Transverse colon (tissue), 4 donors: Measurements from ENCODE around the gene PTPRN2. TPM values are rescaled to one million over a fixed set of nuclear protein-coding genes. Genes with fewer than 3 reads are reported as not detected.

ENCODE experiments used
- DNase-seq: peaks from one replicate; pipeline ENCODE4 v3.0.0-alpha.2; 2019
- H3K27ac ChIP-seq, 4 donors: fragments of 200-600 bp; sonication (generic); 2 replicates each; pipeline ENCODE4 v1.5.1; 2016 to 2018; ENCODE audit warnings: inconsistent platforms in 4 of 4
- H3K27me3 ChIP-seq: fragments of 200-600 bp; sonication (generic); 2 replicates; pipeline ENCODE4 v1.5.1; 2017; ENCODE audit warnings: inconsistent platforms
- H3K36me3 ChIP-seq, 4 donors: fragments of 200-600 bp; sonication (generic); 2 replicates each; pipeline ENCODE4 v1.5.1; 2017 to 2019; ENCODE audit warnings: inconsistent platforms in 4 of 4
- H3K4me1 ChIP-seq, 4 donors: fragments of 200-600 bp; sonication (generic); 2 replicates each; pipeline ENCODE4 v1.5.1; 2017 to 2020; ENCODE audit warnings: inconsistent platforms in 4 of 4
- H3K4me3 ChIP-seq, 4 donors: fragments of 200-600 bp; sonication (generic); 1 replicate in 1 of 4; 2 replicates in 3 of 4; pipeline versions ENCODE4 v1.5.1 to v1.6.1; 2017 to 2019; ENCODE audit warnings: inconsistent platforms in 4 of 4
- H3K9me3 ChIP-seq, 2 donors: fragments of 200-600 bp; sonication (generic); 2 replicates each; pipeline ENCODE4 v1.5.1; 2017 to 2019; ENCODE audit warnings: inconsistent platforms in 2 of 2
- EP300 ChIP-seq: sonication (generic); formaldehyde crosslinking; IDR thresholded peaks from one replicate; pipeline ENCODE4 v1.6.1; 2017; ENCODE audit warnings: antibody characterized with exemption, low read depth
- POLR2A ChIP-seq: fragments of 450-650 bp; IDR thresholded peaks from one replicate; pipeline ENCODE4 v1.6.1; 2016; ENCODE audit warnings: antibody characterized with exemption, mild to moderate bottlenecking, moderate library complexity
- POLR2AphosphoS5 ChIP-seq, 3 donors: sonication (generic); formaldehyde crosslinking; IDR thresholded peaks; one replicate each; pipeline ENCODE4 v1.6.1; 2016; ENCODE audit warnings: antibody characterized with exemption in 3 of 3
- WGBS, 2 donors: methylation state at CpG; one replicate each; pipeline ENCODE4 v1.1.5; 2018; ENCODE audit warnings: low coverage in 1 of 2; 5-methylcytosine and 5-hydroxymethylcytosine counted together
- in situ Hi-C, 4 donors: fragments of 200-750 bp; cut with MboI; loops; one replicate each; pipeline versions ENCODE4 v1.15.0 to v1.15.1; 2017; ENCODE audit warnings: low sequenced_read_pairs in 3 of 4, low pct_ligation_motif_present in 1 of 4, low pct_unique_long_range_greater_than_20kb in 1 of 4
- intact Hi-C: fragments of 100-400 bp; cut with DNase I; formaldehyde crosslinking; loops from one replicate; pipeline ENCODE4 v1.15.1; 2023; ENCODE audit warnings: low total_unique reads
- total RNA-seq, 4 donors: library from RNA; depleted of rRNA; stranded (reverse); fragments of >200 nt; gene quantifications; one replicate each; pipeline ENCODE4 v1.1.0, GENCODE V29; 2016
- TF ChIP-seq, protein P1 (sequence below), 5 experiments: fragments of 200-600 bp in 3 of 5; fragments of 450-650 bp in 2 of 5; sonication (generic) in 3 of 5; IDR thresholded peaks; 1 replicate in 2 of 5; 2 replicates in 3 of 5; pipeline ENCODE4 v1.5.1; 2016 to 2017; ENCODE audit warnings: antibody characterized with exemption in 5 of 5, inconsistent platforms in 3 of 5, mild to moderate bottlenecking in 2 of 5, moderate library complexity in 1 of 5

PTPRN2 gene
- total RNA-seq, 4 donors from 2014 or later: 15.4 to 31.1 (median 21.8) TPM

DNA sequence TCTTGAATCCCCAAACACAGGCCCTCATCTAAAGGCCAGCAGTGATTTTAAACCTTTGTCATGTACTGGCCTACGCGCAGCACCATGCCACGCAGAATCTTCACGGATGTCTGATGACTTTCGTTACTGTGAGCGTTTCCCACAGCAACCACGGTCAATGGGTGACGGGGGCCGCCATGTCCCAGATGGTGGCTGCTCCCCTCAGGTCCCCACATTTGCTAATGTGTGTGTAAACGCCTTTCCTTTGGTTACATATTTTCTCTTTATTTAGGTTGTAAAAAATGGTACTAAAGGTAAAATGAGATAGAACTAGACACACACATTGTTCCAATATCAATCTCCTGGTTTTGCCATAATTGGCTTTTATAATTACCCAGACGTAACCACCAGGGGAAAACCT, 699.0 kb downstream of the PTPRN2 start:
- TF ChIP-seq POLR2A (no peak), POLR2AphosphoS5 (IDR thresholded peaks at IDR 0.05) (no peak), EP300 (no peak)
- TF ChIP-seq, protein P1, sequence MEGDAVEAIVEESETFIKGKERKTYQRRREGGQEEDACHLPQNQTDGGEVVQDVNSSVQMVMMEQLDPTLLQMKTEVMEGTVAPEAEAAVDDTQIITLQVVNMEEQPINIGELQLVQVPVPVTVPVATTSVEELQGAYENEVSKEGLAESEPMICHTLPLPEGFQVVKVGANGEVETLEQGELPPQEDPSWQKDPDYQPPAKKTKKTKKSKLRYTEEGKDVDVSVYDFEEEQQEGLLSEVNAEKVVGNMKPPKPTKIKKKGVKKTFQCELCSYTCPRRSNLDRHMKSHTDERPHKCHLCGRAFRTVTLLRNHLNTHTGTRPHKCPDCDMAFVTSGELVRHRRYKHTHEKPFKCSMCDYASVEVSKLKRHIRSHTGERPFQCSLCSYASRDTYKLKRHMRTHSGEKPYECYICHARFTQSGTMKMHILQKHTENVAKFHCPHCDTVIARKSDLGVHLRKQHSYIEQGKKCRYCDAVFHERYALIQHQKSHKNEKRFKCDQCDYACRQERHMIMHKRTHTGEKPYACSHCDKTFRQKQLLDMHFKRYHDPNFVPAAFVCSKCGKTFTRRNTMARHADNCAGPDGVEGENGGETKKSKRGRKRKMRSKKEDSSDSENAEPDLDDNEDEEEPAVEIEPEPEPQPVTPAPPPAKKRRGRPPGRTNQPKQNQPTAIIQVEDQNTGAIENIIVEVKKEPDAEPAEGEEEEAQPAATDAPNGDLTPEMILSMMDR (IDR thresholded peaks at IDR 0.05): no peak
- Histone ChIP-seq H3K4me3 (no peak overlapping the region), H3K27me3 (no peaks in the 10 kb centered on the region), H3K9me3 (no peaks in the 10 kb centered on the region), H3K4me1 (no peaks in the 10 kb centered on the region), H3K27ac (no peak overlapping the region), H3K36me3 (no peaks in the 10 kb centered on the region)
- WGBS, 2 donors: 80 to 100% methylated on average over 1 to 11 of the region's 11 CpGs
- no peak for DNase-seq
- intact Hi-C loops (no loop called here), in situ Hi-C loops (no loop called here)

DNA sequence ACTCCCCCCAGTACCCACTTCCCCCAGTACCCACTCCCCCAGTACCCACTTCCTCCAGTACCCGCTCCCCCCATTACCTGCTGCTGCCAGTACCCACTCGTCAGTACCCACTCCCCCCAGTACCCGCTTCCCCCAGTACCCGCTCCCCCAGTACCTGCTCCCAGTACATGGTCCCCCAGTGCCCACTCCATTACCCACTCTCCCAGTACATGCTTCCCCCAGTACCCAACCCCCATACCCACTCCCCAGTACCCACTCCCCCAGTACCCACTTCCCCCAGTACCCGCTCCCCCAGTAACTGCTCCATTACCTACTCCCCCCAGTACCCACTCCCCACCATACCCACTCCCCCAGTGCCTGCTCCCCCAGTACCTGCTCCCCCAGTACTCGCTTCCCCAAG, 700.2 kb downstream of the PTPRN2 start:
- Histone ChIP-seq H3K9me3 (peaks cover 0 to under 1% of the 10 kb centered on the region in 2 donors), H3K27me3 (no peaks in the 10 kb centered on the region), H3K27ac (no peak overlapping the region), H3K4me3 (no peak overlapping the region), H3K36me3 (no peaks in the 10 kb centered on the region), H3K4me1 (no peaks in the 10 kb centered on the region)
- 62% methylated on average over 5 of the region's 6 CpGs; no CpG with 5 or more reads in 1 of the 2 donors for WGBS, 2 donors
- in situ Hi-C loops (no loop called here), intact Hi-C loops (no loop called here)
- TF ChIP-seq, protein P1 (IDR thresholded peaks at IDR 0.05): no peak
- TF ChIP-seq POLR2A: no peak
- no peak for TF ChIP-seq POLR2AphosphoS5 (IDR thresholded peaks at IDR 0.05)
- no peak for TF ChIP-seq EP300
- no peak for DNase-seq

DNA sequence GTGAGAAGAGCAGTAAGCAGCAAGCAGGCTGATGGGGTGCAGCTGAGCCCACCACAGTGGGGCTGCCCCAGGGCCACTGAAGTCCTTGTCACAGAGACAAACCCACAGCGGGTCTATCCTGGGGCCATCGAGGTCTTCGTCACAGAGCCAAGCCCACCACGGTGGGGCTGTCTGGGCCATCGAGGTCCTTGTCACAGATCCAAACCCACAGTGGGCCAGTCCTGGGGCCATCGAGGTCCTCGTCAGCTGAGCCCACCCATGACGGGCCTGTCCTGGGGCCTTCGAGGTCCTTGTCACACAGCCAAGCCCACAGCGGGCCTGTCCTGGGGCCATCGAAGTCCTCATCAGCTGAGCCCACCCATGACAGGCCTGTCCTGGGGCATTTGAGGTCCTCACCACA, 700.9 kb downstream of the PTPRN2 start:
- Histone ChIP-seq H3K4me1 (no peaks in the 10 kb centered on the region), H3K27me3 (no peaks in the 10 kb centered on the region), H3K36me3 (no peaks in the 10 kb centered on the region), H3K27ac (no peak overlapping the region), H3K4me3 (no peak overlapping the region), H3K9me3 (peaks cover 0 to 5% of the 10 kb centered on the region in 2 donors)
- intact Hi-C loops: no loop called here
- WGBS, 2 donors: 60 to 81% methylated on average over 1 to 10 of the region's 11 CpGs
- in situ Hi-C loops: no loop called here
- no peak for DNase-seq
- TF ChIP-seq POLR2A (no peak), POLR2AphosphoS5 (IDR thresholded peaks at IDR 0.05) (no peak), EP300 (no peak)
- TF ChIP-seq, protein P1 (IDR thresholded peaks at IDR 0.05): no peak

DNA sequence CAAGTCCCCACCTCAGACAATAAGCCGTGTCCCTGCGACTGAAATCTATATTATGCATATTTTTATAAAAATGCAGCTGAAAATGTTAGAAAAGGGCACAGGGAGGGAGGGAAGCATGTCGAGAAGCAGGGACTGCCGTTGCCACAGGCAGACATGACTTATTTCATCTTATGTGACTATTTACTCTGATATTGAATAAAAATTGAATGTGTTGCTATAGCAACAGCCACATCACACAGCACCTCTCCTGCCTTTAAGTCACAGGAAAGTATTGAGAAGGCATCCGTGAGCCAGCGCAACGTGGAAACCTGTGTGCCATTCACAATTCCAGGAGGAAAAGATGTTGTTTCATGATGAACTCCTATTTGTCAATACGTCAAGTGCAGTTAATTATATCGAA, 701.4 kb downstream of the PTPRN2 start:
- intact Hi-C loops: no loop called here

More for the DNA sequence above, 701.4 kb downstream of the PTPRN2 start:
- Histone ChIP-seq H3K27me3 (no peaks in the 10 kb centered on the region), H3K4me1 (no peaks in the 10 kb centered on the region), H3K27ac (no peak overlapping the region), H3K4me3 (no peak overlapping the region), H3K9me3 (peaks cover 0 to 5% of the 10 kb centered on the region in 2 donors), H3K36me3 (no peaks in the 10 kb centered on the region)
- TF ChIP-seq POLR2AphosphoS5 (IDR thresholded peaks at IDR 0.05) (no peak), EP300 (no peak), POLR2A (no peak)
- TF ChIP-seq, protein P1 (IDR thresholded peaks at IDR 0.05): no peak
- 85 to 88% methylated on average over 7 to 9 of the region's 9 CpGs for WGBS, 2 donors
- no peak for DNase-seq
- in situ Hi-C loops: no loop called here
